ENCODE measurements around the gene TIMP2. TPM values are rescaled to one million over a fixed set of nuclear protein-coding genes. Genes with fewer than 3 reads are reported as not detected.
A peak's percentile ranks its signal among the peaks of the same experiment; 100 is the strongest.

The TIMP2 gene
- total and polyA plus RNA-seq, 5 donors: 86.9 to 183 (median 167) TPM

DNA sequence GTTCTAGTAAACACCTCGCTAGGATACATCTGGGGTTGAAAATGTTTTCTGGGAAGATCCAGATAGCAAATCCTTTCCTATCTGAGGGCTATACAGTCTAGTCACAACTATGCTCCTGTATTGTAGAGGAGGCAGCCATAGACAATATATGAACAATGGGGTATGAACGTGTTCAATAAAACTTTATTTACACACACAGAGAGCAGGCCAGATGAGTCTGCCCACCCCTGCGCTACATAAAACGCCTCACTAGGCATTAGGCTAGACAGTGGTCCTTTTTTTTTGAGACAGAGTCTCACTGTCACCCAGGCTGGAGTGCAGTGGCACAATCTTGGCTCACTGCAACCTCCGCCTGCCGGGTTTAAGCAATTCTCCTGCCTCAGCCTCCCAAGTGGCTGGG, 95.7 kb downstream of the TIMP2 start:
- H3K4me1 ChIP-seq (ENCODE audit: control insufficient read depth, insufficient read depth, low read length): no peaks in the 10 kb centered on the region
- H3K27ac ChIP-seq (ENCODE audit: low read length): no peak overlapping the region
- intact Hi-C loops (cut with DNase I): no loop called here
- no peak for DNase-seq
- ATAC-seq: no peak
- H3K9me3 ChIP-seq (ENCODE audit: control insufficient read depth, low read length): no peaks in the 10 kb centered on the region
- H3K4me3 ChIP-seq (ENCODE audit: low read length): no peak overlapping the region
- 97% methylated on average over 6 of the region's 6 CpGs for WGBS
- H3K27me3 ChIP-seq (ENCODE audit: control insufficient read depth, insufficient read depth): no peaks in the 10 kb centered on the region

DNA sequence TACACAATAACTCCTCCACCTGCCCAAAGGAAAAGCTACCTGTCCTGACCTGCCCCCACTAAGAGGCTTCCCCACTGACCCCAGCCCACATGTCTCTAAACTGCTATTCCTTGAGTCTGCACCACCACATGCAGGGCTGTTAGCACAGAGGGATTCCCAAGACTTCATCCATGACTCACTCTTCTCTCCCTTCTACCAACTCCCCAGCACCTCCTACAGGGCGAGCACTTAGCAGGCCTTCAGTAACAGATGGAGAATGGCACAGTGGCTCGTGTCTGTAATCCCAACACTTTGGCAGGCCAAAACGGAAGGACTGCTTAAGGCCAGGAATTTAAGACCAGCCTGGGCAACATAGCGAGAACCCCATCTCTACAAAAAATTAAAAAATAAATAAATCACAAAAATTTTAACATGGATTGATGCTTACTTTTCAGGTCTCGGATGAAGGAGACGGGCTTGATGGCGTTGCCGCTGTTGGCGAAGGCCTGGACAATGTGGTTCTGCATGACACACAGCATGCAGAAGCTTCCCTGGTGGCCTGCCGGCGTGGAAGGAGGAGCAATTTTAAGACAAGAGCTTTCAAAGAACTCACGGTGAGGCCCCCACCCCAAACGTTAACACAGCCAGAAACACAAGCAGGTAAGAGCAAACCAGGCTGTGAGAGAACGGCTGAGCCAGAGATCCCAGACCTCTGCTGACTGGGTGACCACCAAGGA, 96.6 kb downstream of the TIMP2 start:
- Histone ChIP-seq H3K4me3 (ENCODE audit: low read length) (no peak overlapping the region), H3K9me3 (ENCODE audit: control insufficient read depth, low read length) (no peaks in the 10 kb centered on the region), H3K27me3 (ENCODE audit: control insufficient read depth, insufficient read depth) (no peaks in the 10 kb centered on the region), H3K27ac (ENCODE audit: low read length) (no peak overlapping the region), H3K4me1 (ENCODE audit: control insufficient read depth, insufficient read depth, low read length) (no peaks in the 10 kb centered on the region)
- no peak for ATAC-seq
- intact Hi-C loops (cut with DNase I): no loop called here
- 91% methylated on average over 14 of the region's 14 CpGs for WGBS
- no peak for DNase-seq

DNA sequence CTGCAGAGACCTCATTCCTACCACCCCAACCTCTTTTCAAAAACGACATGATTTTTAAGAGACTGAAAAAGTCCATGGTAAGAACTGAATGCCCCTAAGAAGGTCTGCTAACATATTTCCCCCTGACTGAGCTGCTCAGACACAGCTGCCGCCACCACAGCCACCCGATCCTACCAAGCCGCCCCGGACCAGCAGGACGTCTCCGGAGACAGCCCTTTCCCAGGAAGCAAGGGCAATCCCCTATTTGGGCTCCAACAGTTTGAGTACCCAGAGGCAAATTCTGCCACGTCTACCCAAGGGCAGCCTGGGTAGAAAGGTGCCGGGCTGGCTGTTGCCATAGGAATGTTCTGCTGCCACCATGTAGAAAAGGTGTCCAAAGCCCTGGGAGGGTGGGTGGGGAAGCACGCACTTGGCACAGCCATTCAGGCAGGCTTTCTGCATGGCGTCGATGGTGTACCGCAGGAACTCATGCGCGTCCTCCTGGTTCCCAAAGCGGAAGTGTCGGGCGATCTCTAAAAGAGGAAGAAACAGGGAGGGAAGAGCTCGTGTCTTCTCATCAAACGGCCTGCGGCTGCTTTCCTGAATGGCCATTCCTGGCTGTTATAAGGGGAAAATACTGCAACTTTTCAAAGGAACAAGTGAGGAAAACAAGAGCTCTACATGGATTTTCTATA, 98.2 kb downstream of the TIMP2 start:
- H3K4me3 ChIP-seq (ENCODE audit: low read length): no peak overlapping the region
- intact Hi-C loops (cut with DNase I): no loop called here
- no peak overlapping the region for H3K27ac ChIP-seq (ENCODE audit: low read length)
- H3K4me1 ChIP-seq (ENCODE audit: control insufficient read depth, insufficient read depth, low read length): no peaks in the 10 kb centered on the region
- no peaks in the 10 kb centered on the region for H3K9me3 ChIP-seq (ENCODE audit: control insufficient read depth, low read length)
- DNase-seq: peak in 2 of 3 donors; percentile 43 to 73
- no peaks in the 10 kb centered on the region for H3K27me3 ChIP-seq (ENCODE audit: control insufficient read depth, insufficient read depth)
- 86% methylated on average over 21 of the region's 21 CpGs for WGBS
- ATAC-seq: no peak

DNA sequence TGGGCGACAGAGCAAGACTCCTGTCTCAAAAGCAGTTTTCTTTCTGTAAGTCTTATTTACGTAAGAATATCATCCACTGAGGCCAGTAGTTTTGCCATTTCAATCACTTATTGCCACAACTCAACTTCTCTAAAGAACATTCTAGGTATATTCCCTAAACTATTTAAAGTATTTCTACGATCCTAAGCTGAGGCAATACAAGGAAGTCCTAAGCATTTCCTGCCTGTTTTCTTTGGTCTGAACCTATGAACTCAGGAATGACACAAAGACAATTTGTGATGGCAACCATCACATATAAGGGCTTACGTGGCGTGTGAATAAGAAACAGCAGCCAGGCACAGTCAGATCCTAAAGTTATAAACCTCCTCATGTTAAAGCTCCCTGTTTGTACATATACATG, 98.8 kb downstream of the TIMP2 start:
- ATAC-seq (no peak), DNase-seq (no peak)
- Histone ChIP-seq H3K4me1 (ENCODE audit: control insufficient read depth, insufficient read depth, low read length) (no peaks in the 10 kb centered on the region), H3K27me3 (ENCODE audit: control insufficient read depth, insufficient read depth) (no peaks in the 10 kb centered on the region), H3K27ac (ENCODE audit: low read length) (no peak overlapping the region), H3K9me3 (ENCODE audit: control insufficient read depth, low read length) (no peaks in the 10 kb centered on the region), H3K4me3 (ENCODE audit: low read length) (no peak overlapping the region)
- intact Hi-C loops (cut with DNase I): no loop called here
- 81% methylated on average over 5 of the region's 5 CpGs for WGBS

DNA sequence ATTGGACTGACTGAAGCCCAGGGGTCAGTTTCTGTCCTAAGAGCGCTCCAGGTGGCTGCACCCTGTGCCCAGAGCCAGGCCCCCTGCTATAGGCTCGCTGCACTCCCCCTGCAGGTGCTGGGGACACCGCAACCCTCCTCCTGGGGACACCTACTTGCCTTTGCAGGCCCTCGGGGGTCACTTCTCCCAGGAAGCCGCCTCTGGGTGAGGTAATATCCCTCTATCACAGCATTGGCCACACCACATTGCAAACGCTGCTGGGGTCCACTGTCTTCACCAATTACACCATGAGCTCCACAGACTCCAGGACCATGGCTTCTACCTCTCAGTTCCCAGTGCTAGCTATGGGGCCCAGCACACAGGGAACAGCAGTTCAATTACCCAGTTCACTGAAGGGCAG, 99.5 kb downstream of the TIMP2 start:
- no peak for ATAC-seq
- Histone ChIP-seq H3K9me3 (ENCODE audit: control insufficient read depth, low read length) (no peaks in the 10 kb centered on the region), H3K27me3 (ENCODE audit: control insufficient read depth, insufficient read depth) (no peaks in the 10 kb centered on the region), H3K27ac (ENCODE audit: low read length) (no peak overlapping the region), H3K4me3 (ENCODE audit: low read length) (no peak overlapping the region), H3K4me1 (ENCODE audit: control insufficient read depth, insufficient read depth, low read length) (no peaks in the 10 kb centered on the region)
- WGBS: 93% methylated on average over 6 of the region's 6 CpGs
- intact Hi-C loops (cut with DNase I): no loop called here
- DNase-seq: no peak

DNA sequence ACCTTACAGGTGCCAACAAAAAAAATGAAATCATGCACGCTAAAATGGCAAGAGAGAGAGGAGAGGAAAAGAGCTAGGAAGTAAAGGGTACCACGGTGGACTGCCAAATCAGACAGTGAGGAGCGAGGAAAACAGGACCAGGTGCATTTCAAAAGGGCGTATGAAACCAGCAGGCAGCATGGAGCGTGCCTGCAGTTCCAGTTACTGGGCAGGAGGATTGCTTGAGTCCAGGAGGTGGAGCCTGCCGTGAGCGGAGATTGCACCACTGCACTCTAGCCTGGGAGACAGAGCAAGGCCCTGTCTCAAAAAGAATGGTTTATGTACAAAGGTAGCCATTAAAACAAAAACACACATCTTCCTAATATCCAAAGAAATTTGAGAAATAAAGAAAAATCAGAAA, 100.9 kb downstream of the TIMP2 start:
- 91% methylated on average over 7 of the region's 7 CpGs for WGBS
- H3K4me3 ChIP-seq (ENCODE audit: low read length): no peak overlapping the region
- no peak for DNase-seq
- no peak for ATAC-seq
- no peaks in the 10 kb centered on the region for H3K27me3 ChIP-seq (ENCODE audit: control insufficient read depth, insufficient read depth)
- intact Hi-C loops (cut with DNase I): no loop called here
- H3K9me3 ChIP-seq (ENCODE audit: control insufficient read depth, low read length): no peaks in the 10 kb centered on the region
- H3K27ac ChIP-seq (ENCODE audit: low read length): no peak overlapping the region
- no peaks in the 10 kb centered on the region for H3K4me1 ChIP-seq (ENCODE audit: control insufficient read depth, insufficient read depth, low read length)

DNA sequence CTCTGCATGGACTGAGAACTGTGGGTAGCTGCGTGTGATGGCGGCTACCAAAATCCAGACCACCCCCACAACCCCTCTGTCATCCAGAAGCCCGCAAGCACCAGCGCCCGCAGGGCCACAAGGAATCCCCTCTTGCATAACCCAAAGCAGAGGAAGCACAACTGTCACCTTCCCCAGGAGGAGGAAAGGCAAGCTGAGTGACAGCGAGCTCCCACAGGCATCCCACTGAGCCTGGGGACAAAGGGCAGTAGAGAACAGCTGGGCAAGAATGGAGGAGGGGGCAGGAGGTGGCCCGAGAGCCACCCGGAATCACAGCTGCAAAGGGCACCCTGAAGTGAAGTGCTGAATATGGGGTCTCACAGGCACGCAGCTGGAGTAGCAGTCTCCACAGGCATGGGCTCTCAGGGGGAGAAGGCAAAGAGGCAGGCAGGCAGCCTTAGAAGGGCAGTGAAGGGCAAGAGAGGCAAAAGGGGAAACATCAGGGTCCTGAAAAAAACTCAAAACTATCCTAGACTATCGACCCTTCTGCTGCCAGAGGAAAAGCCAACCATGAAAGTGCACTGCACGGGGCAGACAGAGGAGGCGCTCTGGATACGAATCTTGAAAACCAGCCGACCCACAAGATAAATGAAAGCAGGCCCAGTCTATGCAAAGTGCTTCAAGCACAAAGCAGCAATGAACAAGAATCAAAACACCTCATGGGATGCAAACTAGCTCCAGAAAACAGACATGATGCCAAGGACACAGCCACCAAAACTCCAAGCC, 101.7 kb downstream of the TIMP2 start:
- intact Hi-C loops (cut with DNase I): no loop called here
- WGBS: 88% methylated on average over 14 of the region's 14 CpGs
- Histone ChIP-seq H3K9me3 (ENCODE audit: control insufficient read depth, low read length) (no peaks in the 10 kb centered on the region), H3K27me3 (ENCODE audit: control insufficient read depth, insufficient read depth) (no peaks in the 10 kb centered on the region), H3K27ac (ENCODE audit: low read length) (no peak overlapping the region), H3K4me1 (ENCODE audit: control insufficient read depth, insufficient read depth, low read length) (no peaks in the 10 kb centered on the region), H3K4me3 (ENCODE audit: low read length) (no peak overlapping the region)
- no peak for ATAC-seq
- no peak for DNase-seq

DNA sequence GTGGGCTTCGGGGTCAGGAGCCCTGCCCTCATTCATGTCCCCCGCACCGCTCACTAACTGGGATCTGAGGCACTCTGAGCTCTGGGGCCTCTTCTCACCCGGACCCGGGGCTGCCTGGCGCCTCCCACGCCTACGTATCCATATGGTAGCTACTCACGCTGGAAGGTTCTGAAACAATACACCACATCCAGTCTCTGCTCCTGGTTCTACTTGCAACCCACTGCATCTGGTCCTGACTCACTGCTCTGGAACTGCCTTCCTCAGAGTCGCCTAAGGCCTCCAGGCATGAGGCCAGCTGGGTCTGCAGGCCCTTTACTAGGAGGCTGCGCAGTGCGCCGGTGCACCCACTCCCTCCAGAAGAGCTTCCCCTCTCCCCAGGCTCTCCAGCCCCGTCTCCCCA, 102.6 kb downstream of the TIMP2 start:
- no peaks in the 10 kb centered on the region for H3K4me1 ChIP-seq (ENCODE audit: control insufficient read depth, insufficient read depth, low read length)
- 91% methylated on average over 14 of the region's 14 CpGs for WGBS
- intact Hi-C loops (cut with DNase I): no loop called here
- DNase-seq: peak in 1 of 3 donors; percentile 57
- H3K9me3 ChIP-seq (ENCODE audit: control insufficient read depth, low read length): no peaks in the 10 kb centered on the region
- H3K4me3 ChIP-seq (ENCODE audit: low read length): no peak overlapping the region
- ATAC-seq: peak in 1 of 2 donors; percentile 23
- no peak overlapping the region for H3K27ac ChIP-seq (ENCODE audit: low read length)
- H3K27me3 ChIP-seq (ENCODE audit: control insufficient read depth, insufficient read depth): no peaks in the 10 kb centered on the region

DNA sequence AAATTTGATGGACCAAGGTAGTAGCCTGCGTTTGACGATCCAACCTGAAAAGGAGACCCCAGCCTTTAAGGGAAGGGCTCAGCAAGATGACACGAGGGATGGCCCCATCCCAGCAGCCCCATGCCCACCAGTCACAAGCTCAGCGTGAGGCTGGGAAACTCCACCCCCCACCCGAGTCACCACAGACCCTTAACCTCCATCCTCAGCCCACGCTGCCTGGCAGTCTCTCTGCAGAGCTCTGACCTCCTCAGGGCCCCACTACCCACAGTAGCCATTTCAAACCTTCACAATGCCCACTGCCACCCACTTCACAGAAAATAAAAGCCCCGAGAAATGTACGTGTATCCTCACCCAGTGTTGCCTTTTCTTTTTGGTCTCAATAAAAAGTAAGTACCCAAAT, 103.2 kb downstream of the TIMP2 start:
- WGBS: 91% methylated on average over 8 of the region's 8 CpGs
- Histone ChIP-seq H3K4me1 (ENCODE audit: control insufficient read depth, insufficient read depth, low read length) (no peaks in the 10 kb centered on the region), H3K9me3 (ENCODE audit: control insufficient read depth, low read length) (no peaks in the 10 kb centered on the region), H3K27ac (ENCODE audit: low read length) (no peak overlapping the region), H3K4me3 (ENCODE audit: low read length) (no peak overlapping the region), H3K27me3 (ENCODE audit: control insufficient read depth, insufficient read depth) (no peaks in the 10 kb centered on the region)
- no peak for DNase-seq
- no peak for ATAC-seq
- intact Hi-C loops (cut with DNase I): no loop called here

DNA sequence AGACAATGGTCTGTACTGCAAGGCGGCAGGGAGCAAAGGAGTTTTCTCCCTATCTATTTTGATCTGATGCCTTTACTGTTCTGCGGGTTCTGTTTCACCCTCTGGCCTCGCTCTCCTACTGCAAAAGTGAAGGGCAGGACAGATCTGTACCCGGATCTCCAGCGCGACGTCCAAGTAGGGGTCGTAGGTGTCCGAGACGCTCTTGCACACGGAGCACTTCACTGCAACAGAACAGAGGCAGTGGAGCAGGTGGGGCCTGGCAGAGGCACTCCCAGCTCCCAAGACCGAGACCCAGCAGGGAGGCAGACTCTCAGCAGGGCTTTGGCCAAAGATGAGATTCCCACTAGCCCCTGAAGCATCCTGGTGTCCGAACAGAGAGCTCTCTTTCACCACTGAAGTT, 104.3 kb downstream of the TIMP2 start:
- no peak for DNase-seq
- 90% methylated on average over 13 of the region's 13 CpGs for WGBS
- Histone ChIP-seq H3K4me3 (ENCODE audit: low read length) (no peak overlapping the region), H3K27ac (ENCODE audit: low read length) (no peak overlapping the region), H3K27me3 (ENCODE audit: control insufficient read depth, insufficient read depth) (no peaks in the 10 kb centered on the region), H3K4me1 (ENCODE audit: control insufficient read depth, insufficient read depth, low read length) (no peaks in the 10 kb centered on the region), H3K9me3 (ENCODE audit: control insufficient read depth, low read length) (no peaks in the 10 kb centered on the region)
- intact Hi-C loops (cut with DNase I): no loop called here
- no peak for ATAC-seq
